H1 (cell line): ENCODE data around the gene CEP192. TPM values are rescaled to one million over a fixed set of nuclear protein-coding genes. Genes with fewer than 3 reads are reported as not detected.

Source experiments
- CTCF ChIA-PET: fragments of 300-600 bp; sonication (Branson Sonifier 250); formaldehyde crosslinking; loops from one replicate; lab custom pipeline; 2021; ENCODE audit not compliant: partially characterized antibody; lab: Charles Lee
- POLR2A ChIA-PET: fragments of 300-600 bp; sonication (Branson Sonifier 250); formaldehyde crosslinking; loops from one replicate; lab custom pipeline; 2021; ENCODE audit warnings: inconsistent platforms; ENCODE audit not compliant: partially characterized antibody; lab: Charles Lee
- DNase-seq, 2 experiments: peaks; one replicate each; pipeline versions ENCODE4 v3.0.0 to v3.0.0-alpha.2; 2010 to 2022; ENCODE audit warnings: low spot score in 2 of 2, low read depth in 1 of 2, mixed read lengths in 1 of 2
- FAIRE-seq: peaks from 2 replicates; lab custom pipeline; 2011; peaks lifted over from hg19 to GRCh38; lab: Jason Lieb, UNC
- H2AFZ ChIP-seq: 2 replicates; pipeline ENCODE4 v1.8.1; 2012; ENCODE audit warnings: low read length, inconsistent platforms
- H2AK5ac ChIP-seq: 2 replicates; pipeline ENCODE4 v1.6.1; 2013; ENCODE audit warnings: low read depth, low read length
- H2BK120ac ChIP-seq: replicated peaks from 2 replicates; pipeline ENCODE3; 2013; ENCODE audit warnings: low read depth, low read length, inconsistent platforms
- H2BK12ac ChIP-seq: 2 replicates; pipeline ENCODE4 v1.6.1; 2013; ENCODE audit warnings: low read depth, low read length
- H2BK15ac ChIP-seq: 2 replicates; pipeline ENCODE4 v1.6.1; 2013; ENCODE audit warnings: low read length
- H2BK20ac ChIP-seq: 2 replicates; pipeline ENCODE4 v1.6.1; 2013; ENCODE audit warnings: low read length
- H2BK5ac ChIP-seq: 2 replicates; pipeline ENCODE4 v1.6.1; 2013; ENCODE audit warnings: low read depth, low read length
- H3K14ac ChIP-seq: 2 replicates; pipeline ENCODE4 v1.6.1; 2013; ENCODE audit warnings: inconsistent platforms; ENCODE audit not compliant: insufficient read length
- H3K18ac ChIP-seq: 2 replicates; pipeline ENCODE4 v1.6.1; 2013; ENCODE audit warnings: low read length; ENCODE audit errors: extremely low read depth
- H3K23ac ChIP-seq: 2 replicates; pipeline ENCODE4 v1.6.1; 2013; ENCODE audit warnings: inconsistent platforms; ENCODE audit not compliant: insufficient read length
- H3K23me2 ChIP-seq: 2 replicates; pipeline ENCODE4 v1.6.1; 2013; ENCODE audit warnings: low read depth, low read length
- H3K27ac ChIP-seq: 2 replicates; pipeline ENCODE4 v1.6.1; 2011; ENCODE audit warnings: low read depth, low read length, inconsistent platforms
- H3K27me3 ChIP-seq, 4 experiments: replicated peaks in 1 of 4; 1 replicate in 1 of 4; 2 replicates in 3 of 4; pipeline versions ENCODE4 v1.6.1 to v1.8.1; 2011 to 2013; ENCODE audit warnings: low read length in 3 of 4, mild to moderate bottlenecking in 3 of 4, inconsistent platforms in 2 of 4, mixed read lengths in 2 of 4, moderate library complexity in 1 of 4; ENCODE audit not compliant: control insufficient read depth in 3 of 4, insufficient read depth in 3 of 4; ENCODE audit errors: extremely low read depth in 1 of 4
- H3K36me3 ChIP-seq, 4 experiments: 2 replicates each; pipeline versions ENCODE4 v1.6.1 to v1.8.1; 2011 to 2013; ENCODE audit warnings: mild to moderate bottlenecking in 4 of 4, low read length in 3 of 4, moderate library complexity in 2 of 4, control low read depth in 1 of 4, inconsistent platforms in 1 of 4; ENCODE audit not compliant: insufficient read depth in 4 of 4, control insufficient read depth in 2 of 4
- H3K4ac ChIP-seq: replicated peaks from 2 replicates; pipeline ENCODE3; 2013; ENCODE audit warnings: low read length, low read depth, mixed read lengths, inconsistent platforms; ENCODE audit not compliant: insufficient read length
- H3K4me1 ChIP-seq, 4 experiments: replicated peaks in 1 of 4; 1 replicate in 1 of 4; 2 replicates in 3 of 4; pipeline versions ENCODE4 v1.6.1 to v1.8.1; 2011 to 2013; ENCODE audit warnings: low read length in 3 of 4, inconsistent platforms in 2 of 4, mixed read lengths in 1 of 4; ENCODE audit not compliant: insufficient read depth in 4 of 4, control insufficient read depth in 3 of 4
- H3K4me2 ChIP-seq, 2 experiments: 2 replicates each; pipeline versions ENCODE4 v1.6.1 to v1.8.1; 2011 to 2013; ENCODE audit warnings: low read depth in 2 of 2, low read length in 2 of 2, control low read depth in 1 of 2, inconsistent platforms in 1 of 2, mild to moderate bottlenecking in 1 of 2; ENCODE audit not compliant: insufficient read depth in 1 of 2
- H3K4me3 ChIP-seq, 4 experiments: fragments of 200-600, 300-600 bp in 1 of 4; sonication (generic), shearing (Covaris generic), sonication (Bioruptor Twin) in 1 of 4; 2 replicates each; pipeline versions ENCODE4 v1.5.1 to v1.8.1; 2011 to 2016; ENCODE audit warnings: low read length in 4 of 4, low read depth in 3 of 4, control low read depth in 2 of 4, inconsistent platforms in 2 of 4, mild to moderate bottlenecking in 2 of 4, mixed read lengths in 1 of 4, moderate library complexity in 1 of 4; ENCODE audit not compliant: insufficient read depth in 2 of 4; ENCODE audit errors: extremely low read depth in 1 of 4
- H3K56ac ChIP-seq: replicated peaks from 2 replicates; pipeline ENCODE3; 2013; ENCODE audit warnings: low read depth, mild to moderate bottlenecking, mixed read lengths, low read length, inconsistent platforms; ENCODE audit not compliant: insufficient read length
- H3K79me1 ChIP-seq: 2 replicates; pipeline ENCODE4 v1.6.1; 2013; ENCODE audit warnings: low read depth, low read length, control low read depth
- H3K79me2 ChIP-seq, 2 experiments: 2 replicates each; pipeline versions ENCODE4 v1.6.1 to v1.8.1; 2012 to 2013; ENCODE audit warnings: low read length in 2 of 2, mild to moderate bottlenecking in 2 of 2, inconsistent platforms in 1 of 2; ENCODE audit not compliant: insufficient read depth in 2 of 2, control insufficient read depth in 1 of 2
- H3K9ac ChIP-seq, 4 experiments: replicated peaks in 1 of 4; 1 replicate in 1 of 4; 2 replicates in 3 of 4; pipeline versions ENCODE4 v1.6.1 to v1.8.1; 2011 to 2013; ENCODE audit warnings: low read depth in 3 of 4, low read length in 3 of 4, control low read depth in 2 of 4, mild to moderate bottlenecking in 2 of 4, moderate library complexity in 2 of 4, inconsistent platforms in 1 of 4; ENCODE audit errors: extremely low read depth in 1 of 4
- H3K9me3 ChIP-seq, 2 experiments: 2 replicates each; pipeline versions ENCODE4 v1.6.1 to v1.8.1; 2012 to 2013; ENCODE audit warnings: mild to moderate bottlenecking in 2 of 2, moderate library complexity in 2 of 2, control low read depth in 1 of 2, inconsistent platforms in 1 of 2, low read depth in 1 of 2, low read length in 1 of 2, mixed read lengths in 1 of 2; ENCODE audit not compliant: insufficient read depth in 2 of 2
- H4K20me1 ChIP-seq, 2 experiments: replicated peaks in 1 of 2; 2 replicates each; pipeline versions ENCODE3 to v1.8.1; 2011 to 2013; ENCODE audit warnings: inconsistent platforms in 2 of 2, low read length in 2 of 2, mild to moderate bottlenecking in 1 of 2; ENCODE audit not compliant: insufficient read depth in 2 of 2, control insufficient read depth in 1 of 2
- H4K5ac ChIP-seq: 2 replicates; pipeline ENCODE4 v1.6.1; 2013; ENCODE audit warnings: low read length, low read depth, mixed read lengths, inconsistent platforms; ENCODE audit not compliant: insufficient read length
- H4K8ac ChIP-seq: 2 replicates; pipeline ENCODE4 v1.8.0; 2013; ENCODE audit warnings: mild to moderate bottlenecking, moderate library complexity, low read length, inconsistent platforms; ENCODE audit not compliant: insufficient read depth; ENCODE audit errors: extremely low read depth
- H4K91ac ChIP-seq: replicated peaks from 2 replicates; pipeline ENCODE3; 2013; ENCODE audit warnings: low read length, mixed read lengths, inconsistent platforms; ENCODE audit not compliant: insufficient read length
- ASH2L ChIP-seq: fragments of 200-600, 300-600 bp; sonication (generic); IDR thresholded peaks from one replicate; pipeline ENCODE4 v1.7.1; 2017; ENCODE audit warnings: low read length
- NRF1 ChIP-seq: IDR thresholded peaks from 2 replicates; pipeline ENCODE4 v1.6.1; 2011; ENCODE audit warnings: mild to moderate bottlenecking, low read depth, low read length, improper control_type of control experiment
- SAP30 ChIP-seq: fragments of 300-600 bp; sonication (generic); IDR thresholded peaks from 2 replicates; pipeline ENCODE4 v1.7.1; 2012; ENCODE audit warnings: low read length, moderate library complexity, mild to moderate bottlenecking, inconsistent platforms; ENCODE audit not compliant: insufficient read depth, insufficient replicate concordance
- TAF1 ChIP-seq: IDR thresholded peaks from 2 replicates; pipeline ENCODE4 v1.6.1; 2011; ENCODE audit warnings: mild to moderate bottlenecking, low read depth, low read length
- WGBS, 2 experiments: shearing (Covaris generic) in 1 of 2; methylation state at CpG; one replicate each; pipeline versions ENCODE4 v1.1.6 to v1.1.7; 2013 to 2015; ENCODE audit warnings: low lambda C conversion rate in 2 of 2, mixed read lengths in 2 of 2, inconsistent platforms in 1 of 2, low coverage in 1 of 2, missing lambda C conversion rate in 1 of 2; ENCODE audit not compliant: insufficient replicate concordance in 2 of 2, insufficient coverage in 1 of 2, insufficient read length in 1 of 2; ENCODE audit errors: extremely low coverage in 1 of 2, missing lambda C conversion rate in 1 of 2; 5-methylcytosine and 5-hydroxymethylcytosine counted together
- polyA plus RNA-seq, 7 experiments: library from polyadenylated mRNA; depleted of rRNA in 3 of 7; stranded (reverse) in 5 of 7; unstranded in 2 of 7; fragments of >200 nt in 5 of 7; fragments of 200-250 nt in 2 of 7; gene quantifications; 1 replicate in 5 of 7; 2 replicates in 1 of 7; 4 replicates in 1 of 7; pipeline versions ENCODE4 v1.2.1 to v1.2.3, GENCODE V29; 2011 to 2013; ENCODE audit warnings: missing spikeins in 2 of 7, mixed read lengths in 2 of 7
- total RNA-seq: library from RNA; stranded (reverse); fragmentation: NEBNext Ultra II Directional; extraction: Animal tissue kit (Norgen Biotek cat#: 25700); gene quantifications from 2 replicates; pipeline ENCODE4 v1.2.1, GENCODE V29; 2021

The CEP192 gene
- total and polyA plus RNA-seq, 2 of the 8 experiments (the other 6 are each of a cell fraction or from before 2014, with no cell fraction given), result 13.4 to 23.1 TPM

- Histone ChIP-seq H3K4ac (no peak overlapping the region), H3K9me3 (no peaks in the 10 kb centered on the region), H3K18ac (no peak overlapping the region), H3K4me1 (no peaks in the 10 kb centered on the region), H3K4me2 (no peak overlapping the region), H2BK5ac (no peak overlapping the region), H2BK15ac (no peak overlapping the region), H3K79me2 (no peaks in the 10 kb centered on the region), H3K4me3 (no peak overlapping the region), H3K79me1 (no peaks in the 10 kb centered on the region), H4K8ac (no peak overlapping the region), H2BK20ac (no peak overlapping the region), H3K9ac (no peak overlapping the region), H3K23me2 (no peaks in the 10 kb centered on the region), H4K91ac (no peak overlapping the region), H2BK12ac (no peak overlapping the region), H2AK5ac (no peak overlapping the region), H2BK120ac (no peak overlapping the region), H3K36me3 (no peaks in the 10 kb centered on the region), H2AFZ (no peak overlapping the region), H3K14ac (no peak overlapping the region), H3K56ac (no peak overlapping the region), H3K27ac (no peak overlapping the region), H4K20me1 (no peaks in the 10 kb centered on the region), H3K23ac (no peak overlapping the region), H4K5ac (no peak overlapping the region), H3K27me3 (no peaks in the 10 kb centered on the region; a peak in 1 of 7 replicates)
- POLR2A ChIA-PET, result no interaction called here
- WGBS, 2 experiments, result 75% methylated on average over 6 of the region's 6 CpGs; no CpG with 5 or more reads in 1 of the 2 experiments
- TF ChIP-seq NRF1, result no peak
- TF ChIP-seq ASH2L, result no peak
- TF ChIP-seq SAP30, result no peak
- TF ChIP-seq TAF1, result no peak
- DNase-seq, result no peak
- FAIRE-seq, result no peak
- CTCF ChIA-PET, result no interaction called here
These were observed 156.0 kb downstream of the CEP192 start for GRCh38 chr18:13147130-13147529.
